ENCODE data around the gene WASHC2A.
"Not testable (repeated sequence)": the region's sequence is repeated elsewhere in the genome, so short reads cannot be mapped to it uniquely, and the experiment has no call there.

WASHC2A gene

GRCh38 chr10:50063100-50063499 is 4.7 kb upstream of the WASHC2A start:
- in situ Hi-C loops (cut with MboI; ENCODE audit: low sequenced_read_pairs), result no loop called here

GRCh38 chr10:50068352-50068659 is 552 bp downstream of the WASHC2A start:
- in situ Hi-C loops (cut with MboI; ENCODE audit: low sequenced_read_pairs), result not testable (repeated sequence)

GRCh38 chr10:50075139-50075538 is 7.4 kb downstream of the WASHC2A start:
- in situ Hi-C loops (cut with MboI; ENCODE audit: low sequenced_read_pairs), result not testable (repeated sequence)

- in situ Hi-C loops (cut with MboI; ENCODE audit: low sequenced_read_pairs), result not testable (repeated sequence)
Observed at GRCh38 chr10:50075544-50075943, 7.8 kb downstream of the WASHC2A start.

GRCh38 chr10:50091304-50091703 is 23.6 kb downstream of the WASHC2A start:
- in situ Hi-C loops (cut with MboI; ENCODE audit: low sequenced_read_pairs), result not testable (repeated sequence)

- in situ Hi-C loops (cut with MboI; ENCODE audit: low sequenced_read_pairs), result not testable (repeated sequence)
Observed at GRCh38 chr10:50092928-50093327, 25.2 kb downstream of the WASHC2A start.

- in situ Hi-C loops (cut with MboI; ENCODE audit: low sequenced_read_pairs), result not testable (repeated sequence)
Observed at GRCh38 chr10:50094630-50095029, 26.9 kb downstream of the WASHC2A start.

GRCh38 chr10:50095402-50095801 is 27.6 kb downstream of the WASHC2A start:
- in situ Hi-C loops (cut with MboI; ENCODE audit: low sequenced_read_pairs), result not testable (repeated sequence)

- in situ Hi-C loops (cut with MboI; ENCODE audit: low sequenced_read_pairs), result not testable (repeated sequence)
Observed at GRCh38 chr10:50096722-50097121, 29.0 kb downstream of the WASHC2A start.

GRCh38 chr10:50098645-50099044 is 30.9 kb downstream of the WASHC2A start:
- in situ Hi-C loops (cut with MboI; ENCODE audit: low sequenced_read_pairs), result not testable (repeated sequence)

GRCh38 chr10:50101139-50101582 is 33.4 kb downstream of the WASHC2A start:
- in situ Hi-C loops (cut with MboI; ENCODE audit: low sequenced_read_pairs), result not testable (repeated sequence)

- in situ Hi-C loops (cut with MboI; ENCODE audit: low sequenced_read_pairs), result not testable (repeated sequence)
Observed at GRCh38 chr10:50101747-50102146, 34.0 kb downstream of the WASHC2A start.

- in situ Hi-C loops (cut with MboI; ENCODE audit: low sequenced_read_pairs), result not testable (repeated sequence)
Observed at GRCh38 chr10:50102267-50102666, 34.5 kb downstream of the WASHC2A start.

GRCh38 chr10:50108999-50109698 is 41.4 kb downstream of the WASHC2A start:
- in situ Hi-C loops (cut with MboI; ENCODE audit: low sequenced_read_pairs), result not testable (repeated sequence)

- in situ Hi-C loops (cut with MboI; ENCODE audit: low sequenced_read_pairs), result not testable (repeated sequence)
Observed at GRCh38 chr10:50112419-50113112, 44.8 kb downstream of the WASHC2A start.

GRCh38 chr10:50126765-50127164 is 59.0 kb downstream of the WASHC2A start:
- in situ Hi-C loops (cut with MboI; ENCODE audit: low sequenced_read_pairs), result not testable (repeated sequence)

- in situ Hi-C loops (cut with MboI; ENCODE audit: low sequenced_read_pairs), result not testable (repeated sequence)
Observed at GRCh38 chr10:50127770-50128292, 60.1 kb downstream of the WASHC2A start.

- in situ Hi-C loops (cut with MboI; ENCODE audit: low sequenced_read_pairs), result not testable (repeated sequence)
Observed at GRCh38 chr10:50131245-50131965, 63.7 kb downstream of the WASHC2A start.

GRCh38 chr10:50132322-50132721 is 64.6 kb downstream of the WASHC2A start:
- in situ Hi-C loops (cut with MboI; ENCODE audit: low sequenced_read_pairs), result not testable (repeated sequence)

GRCh38 chr10:50132841-50133240 is 65.1 kb downstream of the WASHC2A start:
- in situ Hi-C loops (cut with MboI; ENCODE audit: low sequenced_read_pairs), result not testable (repeated sequence)

GRCh38 chr10:50143512-50144174 is 75.9 kb downstream of the WASHC2A start:
- in situ Hi-C loops (cut with MboI; ENCODE audit: low sequenced_read_pairs), result not testable (repeated sequence)
